Cortex of kidney (tissue), 1 donor: ENCODE measurements around the gene FKBP1C.
"Not testable (repeated sequence)": the region's sequence is repeated elsewhere in the genome, so short reads cannot be mapped to it uniquely, and the experiment has no call there.

Experiments used
- DNase-seq: peaks from one replicate; lab custom pipeline; 2025; lab: John Stamatoyannopoulos, UW

The FKBP1C gene

DNA sequence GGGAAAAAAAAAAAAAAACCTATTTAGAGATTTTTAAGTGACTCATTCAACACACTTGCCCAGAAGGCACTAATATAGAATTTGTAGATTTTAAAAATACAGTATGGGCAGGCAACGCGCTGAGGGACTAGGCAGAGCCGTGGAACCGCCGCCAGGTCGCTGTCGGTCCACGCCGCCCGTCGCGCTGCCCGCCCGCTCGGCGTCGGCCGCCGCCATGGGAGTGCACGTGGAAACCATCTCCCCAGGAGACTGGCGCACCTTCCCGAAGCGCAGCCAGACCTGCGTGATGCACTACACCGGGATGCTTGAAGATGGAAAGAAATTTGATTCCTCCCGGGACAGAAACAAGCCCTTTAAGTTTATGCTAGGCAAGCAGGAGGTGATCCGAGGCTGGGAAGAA, at the start of gene FKBP1C:
TSS of gene FKBP1C (plus strand) at position 127 of the 400 bp plus-strand sequence.
- not testable (repeated sequence) for DNase-seq

DNA sequence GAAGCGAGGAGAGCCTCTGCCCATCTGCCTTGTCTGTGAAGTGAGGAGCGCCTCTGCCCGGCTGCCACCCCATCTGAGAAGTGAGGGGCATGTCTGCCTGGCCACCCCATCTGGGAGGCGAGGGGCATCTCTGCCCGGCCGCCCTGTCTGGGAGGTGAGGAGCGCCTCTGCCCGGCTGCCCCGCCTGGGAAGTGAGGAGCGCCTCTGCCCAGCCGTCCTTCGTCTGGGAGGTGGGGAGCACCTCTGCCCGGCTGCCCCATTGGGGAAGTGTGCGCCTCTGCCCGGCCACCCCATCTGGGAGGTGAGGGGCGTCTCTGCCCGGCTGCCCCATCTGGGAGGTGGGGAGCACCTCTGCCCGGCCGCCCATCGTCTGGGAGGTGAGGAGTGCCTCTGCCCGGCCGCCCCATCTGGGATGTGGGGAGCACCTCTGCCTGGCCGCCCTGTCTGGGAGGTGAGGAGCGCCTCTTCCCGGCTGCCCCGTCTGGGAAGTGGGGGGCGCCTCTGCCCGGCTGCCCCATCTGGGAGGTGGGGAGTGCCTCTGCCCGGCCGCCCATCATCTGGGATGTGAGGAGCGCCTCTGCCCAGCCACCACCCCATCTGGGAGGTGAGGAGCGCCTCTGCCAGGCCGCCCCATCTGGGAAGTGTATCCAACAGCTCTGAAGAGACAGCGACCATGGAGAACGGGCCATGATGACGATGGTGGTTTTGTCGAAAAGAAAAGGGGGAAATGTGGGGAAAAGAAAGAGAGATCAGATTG, 47.0 kb upstream of the FKBP1C start:
- DNase-seq, result not testable (repeated sequence)

DNA sequence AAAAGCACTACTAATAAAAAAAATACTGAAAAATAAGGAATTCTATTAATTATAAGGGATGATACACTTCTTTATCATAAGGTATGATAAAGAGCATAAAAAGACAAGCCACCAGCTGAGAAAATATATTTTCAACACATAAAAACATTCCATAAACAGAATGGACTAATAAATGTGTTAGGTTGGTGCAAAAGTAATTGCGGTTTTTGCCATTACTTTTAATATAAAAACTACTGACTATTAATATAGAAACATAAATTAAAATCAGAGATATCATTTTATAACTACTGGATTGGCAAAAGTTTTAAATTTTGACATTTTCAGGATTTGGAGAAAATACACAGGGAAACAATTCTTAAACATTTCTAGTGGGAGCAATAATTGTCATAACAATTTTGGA, 37.1 kb upstream of the FKBP1C start:
- DNase-seq, result no peak

DNA sequence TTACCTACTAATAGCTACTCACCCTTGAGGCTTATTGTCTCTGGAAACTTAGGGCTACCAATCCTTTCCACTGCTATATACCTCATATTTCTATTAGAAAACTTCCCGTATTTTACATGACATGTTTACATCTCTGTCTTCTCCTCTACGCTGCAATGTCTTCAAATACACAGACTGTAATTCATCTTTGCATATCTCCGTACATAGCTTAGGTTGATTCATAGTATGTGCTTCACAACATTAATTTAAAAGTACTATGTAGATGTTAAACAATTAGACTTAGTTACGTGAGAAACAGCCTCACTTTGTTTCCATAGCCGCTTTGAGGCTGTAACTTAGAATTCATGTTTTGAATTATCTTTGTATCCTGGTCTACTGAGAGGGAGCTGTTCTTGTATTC, 35.1 kb upstream of the FKBP1C start:
- DNase-seq, result no peak

DNA sequence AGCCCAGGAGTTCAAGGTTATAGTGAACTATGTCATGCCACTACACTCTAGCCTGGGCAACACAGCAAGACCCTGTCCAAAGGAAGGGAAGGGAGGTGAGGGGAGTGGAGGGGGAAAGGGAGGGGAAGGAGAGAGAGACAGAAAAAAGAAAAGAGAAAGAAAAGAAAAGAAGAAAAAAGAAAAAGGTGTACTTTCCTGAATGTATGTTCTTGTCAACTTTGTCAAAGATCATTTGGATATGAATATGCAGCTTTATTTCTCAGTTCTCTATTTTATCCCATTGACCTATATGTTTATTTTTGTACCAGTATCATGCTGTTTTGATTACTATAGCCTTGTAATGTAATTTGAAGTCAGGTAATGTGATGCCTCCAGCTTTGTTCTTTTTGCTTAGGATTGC, 30.9 kb upstream of the FKBP1C start:
- no peak for DNase-seq

DNA sequence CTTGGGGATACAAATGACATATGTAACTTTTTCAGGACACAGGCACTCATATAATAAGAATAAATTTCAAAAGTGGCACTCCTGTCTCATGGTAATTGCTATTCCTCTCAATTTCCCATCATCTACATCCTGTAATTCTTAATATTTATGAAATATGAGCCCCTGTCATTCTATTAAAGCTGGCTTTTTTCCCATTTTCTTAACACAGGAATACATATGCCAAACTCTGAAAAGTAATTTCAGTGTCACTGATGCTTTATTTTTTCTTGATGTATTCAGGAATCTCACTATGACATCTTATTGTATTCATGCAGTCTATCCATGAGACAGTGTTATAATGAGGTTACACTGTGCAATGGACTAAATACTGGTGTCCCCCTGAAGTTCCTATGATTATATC, 24.3 kb upstream of the FKBP1C start:
- DNase-seq, result no peak

DNA sequence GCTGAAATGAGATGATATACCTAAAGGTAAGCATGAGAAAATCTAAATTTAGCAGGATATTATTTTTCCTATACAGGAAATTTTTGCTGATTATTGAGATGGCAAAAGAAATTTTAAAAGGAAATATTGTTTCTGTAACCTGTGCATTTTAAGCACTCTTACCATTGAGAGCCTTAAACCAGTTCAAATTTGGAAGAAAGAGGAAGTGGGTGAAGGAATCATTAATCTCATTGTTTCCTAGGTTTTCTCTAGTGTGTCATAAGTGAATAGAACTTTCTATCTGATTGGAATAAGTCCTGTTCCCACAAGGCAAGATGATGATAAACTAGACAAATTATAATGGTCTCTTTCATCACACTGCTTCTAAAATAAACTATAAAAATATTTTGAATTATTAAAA, 22.4 kb upstream of the FKBP1C start:
- no peak for DNase-seq

DNA sequence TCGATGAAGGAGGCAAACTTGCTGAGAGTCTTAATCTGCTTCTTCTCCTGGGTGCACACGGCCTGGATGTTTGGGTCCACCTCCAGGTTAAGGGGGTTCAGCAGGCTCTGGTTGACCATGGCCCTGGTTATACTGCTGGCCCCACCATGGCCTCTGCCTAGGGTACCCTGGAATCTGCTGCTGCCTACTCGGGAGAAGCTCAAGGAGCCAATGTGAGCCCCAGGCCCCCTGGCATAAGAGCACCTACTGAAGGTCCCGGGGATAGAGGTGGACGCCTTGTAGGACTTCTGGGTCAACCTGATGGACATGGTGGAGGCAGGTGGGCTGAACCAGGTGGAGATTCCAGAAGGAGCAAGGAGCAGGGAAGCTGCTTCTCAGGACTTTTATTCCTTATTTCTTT, 17.9 kb upstream of the FKBP1C start:
- DNase-seq, result no peak

DNA sequence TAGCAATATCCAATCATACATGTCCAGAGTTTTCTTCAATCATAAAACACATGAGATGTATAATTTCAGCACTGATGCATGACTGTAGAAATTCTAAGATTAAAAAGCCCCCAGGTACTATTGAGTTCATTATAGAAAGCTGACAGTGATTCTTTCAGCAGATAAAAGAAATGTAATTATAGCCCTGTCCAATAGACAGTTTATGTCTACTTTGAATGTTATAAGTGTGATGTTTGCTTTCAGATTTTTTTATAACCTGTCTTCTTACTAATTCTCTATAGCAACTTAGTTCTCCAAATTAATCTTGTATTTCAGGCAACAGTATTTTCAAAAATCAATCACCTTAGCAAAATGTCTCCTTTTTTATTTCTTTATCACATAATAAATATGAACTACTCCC, 13.5 kb upstream of the FKBP1C start:
- no peak for DNase-seq

DNA sequence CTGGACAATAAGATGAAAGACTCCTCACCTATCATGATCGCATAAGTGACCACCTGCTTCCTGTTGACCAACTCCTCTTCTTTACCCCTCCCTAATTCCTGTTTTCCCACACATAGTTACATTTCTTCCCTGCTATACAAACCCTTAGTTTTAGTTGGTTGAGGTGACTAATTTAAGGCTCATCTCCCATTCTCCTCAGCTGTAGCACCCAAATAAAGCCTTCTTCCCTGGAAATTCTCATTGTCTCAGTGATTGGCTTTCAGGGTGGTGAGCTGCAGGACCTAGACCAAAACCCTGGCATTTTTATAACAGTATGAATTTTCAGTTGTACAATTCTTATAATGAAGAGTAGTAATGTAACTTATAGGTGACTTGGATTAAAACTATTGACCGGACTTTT, 2.1 kb downstream of the FKBP1C start:
- DNase-seq, result no peak

DNA sequence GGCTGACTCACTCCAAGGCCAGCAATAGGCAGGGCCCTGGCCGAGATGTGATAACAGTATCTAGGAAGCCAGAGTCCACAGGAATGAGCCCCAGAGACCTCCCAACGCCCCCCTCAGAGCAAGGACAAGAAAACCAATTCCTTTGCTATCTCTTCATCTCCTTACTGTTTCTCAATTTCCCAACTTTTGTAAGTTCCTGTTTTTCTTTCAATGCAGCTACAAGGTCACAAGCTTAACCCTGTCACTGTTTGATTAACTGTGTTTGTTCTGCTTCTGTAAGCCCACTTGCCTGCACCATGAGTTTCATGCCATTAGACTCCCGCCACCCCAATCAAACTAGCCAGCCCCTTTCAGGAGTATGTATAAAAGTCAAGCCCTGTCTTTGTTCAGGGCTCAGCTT, 3.5 kb downstream of the FKBP1C start:
- no peak for DNase-seq

DNA sequence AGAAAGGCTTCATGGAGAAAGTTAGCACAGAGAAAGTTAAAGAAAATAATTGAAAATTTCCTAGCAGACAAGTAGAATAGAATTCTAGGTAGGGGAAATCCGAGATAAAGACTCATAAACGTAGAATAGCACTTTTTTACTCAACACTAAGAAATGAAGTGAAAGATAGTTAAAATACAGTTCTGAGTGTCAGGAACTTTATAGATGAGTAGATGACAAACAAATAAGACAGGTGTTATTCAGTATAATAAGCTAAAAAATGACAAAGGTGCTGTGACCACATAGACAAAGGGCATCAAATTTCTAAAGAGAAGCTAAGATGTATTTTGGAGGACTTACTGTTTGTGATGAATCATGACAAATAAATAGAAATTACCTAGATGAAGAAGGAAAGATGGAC, 12.9 kb downstream of the FKBP1C start:
- no peak for DNase-seq

DNA sequence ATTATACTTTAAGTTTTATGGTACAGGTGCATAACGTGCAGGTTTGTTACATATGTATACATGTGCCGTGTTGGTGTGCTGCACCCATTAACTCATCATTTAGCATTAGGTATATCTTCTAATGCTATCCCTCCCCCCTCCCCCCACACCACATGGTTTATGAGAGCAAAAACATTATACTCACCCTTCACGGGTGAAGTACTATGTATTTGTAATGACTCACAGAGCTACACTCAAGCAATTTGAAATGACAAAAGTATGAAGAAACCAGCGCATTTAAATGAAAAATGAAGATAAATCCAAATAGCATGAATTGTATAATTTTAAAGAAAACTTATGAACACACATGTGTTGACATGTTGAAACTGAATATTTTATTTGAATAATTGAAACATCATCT, 14.7 kb downstream of the FKBP1C start:
- DNase-seq, result not testable (repeated sequence)

DNA sequence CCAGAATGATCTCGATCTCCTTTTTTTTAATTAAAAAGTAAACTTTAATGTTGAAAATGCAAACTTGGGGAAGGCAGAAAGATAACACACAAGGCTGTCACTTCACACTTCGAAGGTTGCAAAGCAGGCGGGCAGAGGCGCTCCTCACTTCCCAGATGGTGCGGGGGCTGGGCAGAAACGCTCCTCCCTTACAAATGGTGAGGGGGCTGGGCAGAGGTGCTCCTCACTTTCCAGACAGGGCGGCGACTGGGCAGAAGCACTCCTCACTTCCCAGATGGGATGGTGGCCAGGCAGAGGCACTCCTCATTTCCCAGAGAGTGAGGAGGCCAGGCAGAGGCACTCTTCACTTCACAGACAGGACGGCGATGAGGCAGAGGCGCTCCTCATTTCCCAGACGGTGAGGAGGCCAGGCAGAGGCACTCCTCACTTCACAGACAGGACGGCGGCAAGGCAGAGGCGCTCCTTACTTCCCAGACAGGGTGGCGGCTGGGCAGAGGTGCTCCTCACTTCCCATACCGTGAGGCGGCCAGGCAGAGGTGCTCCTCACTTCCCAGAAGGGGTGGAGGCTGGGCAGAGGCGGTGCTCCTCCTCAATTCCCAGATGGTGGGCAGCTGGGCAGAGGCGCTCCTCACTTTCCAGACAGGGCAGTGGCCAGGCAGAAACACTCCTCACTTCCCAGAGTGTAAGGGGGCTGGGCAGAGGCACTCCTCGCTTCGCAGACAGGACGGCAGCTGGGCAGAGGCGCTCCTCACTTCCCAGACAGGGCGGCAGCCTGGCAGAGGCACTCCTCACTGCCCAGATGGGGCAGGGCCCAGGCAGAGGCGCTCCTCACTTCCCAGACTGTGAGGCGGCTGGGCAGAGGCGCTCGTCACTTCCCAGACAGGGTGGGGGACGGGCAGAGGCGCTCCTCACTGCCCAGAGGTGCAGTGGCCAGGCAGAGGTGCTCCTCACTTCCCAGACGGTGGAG, 16.9 kb downstream of the FKBP1C start:
- not testable (repeated sequence) for DNase-seq

DNA sequence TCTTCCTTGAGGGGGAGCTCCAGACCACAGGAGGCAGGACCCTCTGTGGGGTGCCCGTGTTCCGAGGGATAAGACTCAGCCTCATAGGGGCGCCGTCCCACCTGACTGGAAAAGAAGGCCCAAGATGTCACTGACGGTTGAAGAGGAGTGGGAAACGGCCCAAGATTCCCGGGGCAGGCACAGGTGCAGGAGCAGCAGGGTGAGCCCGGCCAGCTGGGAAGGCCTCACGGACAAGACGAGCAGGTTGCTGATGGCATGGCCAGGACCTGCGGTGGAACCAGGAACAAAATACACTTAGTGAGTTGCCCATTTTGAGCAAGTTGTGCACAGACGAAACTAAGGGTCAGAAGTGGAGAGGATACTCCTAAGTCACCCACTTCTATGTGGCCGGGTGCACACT, 18.8 kb downstream of the FKBP1C start:
- DNase-seq, result not testable (repeated sequence)

DNA sequence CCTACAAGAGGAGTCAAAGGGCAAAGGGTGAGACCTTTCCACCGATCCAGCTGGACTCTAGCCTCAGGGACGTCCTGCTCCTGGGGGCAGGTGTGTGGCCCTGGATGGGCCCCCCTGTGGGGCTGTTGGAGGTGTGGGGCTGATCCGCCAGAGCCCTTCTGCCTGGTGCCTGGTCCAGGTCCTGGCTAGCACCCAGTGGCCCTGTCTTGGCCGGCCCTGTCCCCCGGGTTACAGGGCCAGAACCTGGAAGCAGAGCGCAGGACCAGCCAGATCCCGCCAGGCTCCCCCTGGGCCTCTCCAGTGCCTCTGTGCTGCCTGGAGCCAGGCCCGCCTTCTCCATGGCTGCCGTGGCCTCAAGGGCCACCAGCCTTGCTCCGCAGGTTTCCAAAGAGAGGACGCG, 19.2 kb downstream of the FKBP1C start:
- not testable (repeated sequence) for DNase-seq

DNA sequence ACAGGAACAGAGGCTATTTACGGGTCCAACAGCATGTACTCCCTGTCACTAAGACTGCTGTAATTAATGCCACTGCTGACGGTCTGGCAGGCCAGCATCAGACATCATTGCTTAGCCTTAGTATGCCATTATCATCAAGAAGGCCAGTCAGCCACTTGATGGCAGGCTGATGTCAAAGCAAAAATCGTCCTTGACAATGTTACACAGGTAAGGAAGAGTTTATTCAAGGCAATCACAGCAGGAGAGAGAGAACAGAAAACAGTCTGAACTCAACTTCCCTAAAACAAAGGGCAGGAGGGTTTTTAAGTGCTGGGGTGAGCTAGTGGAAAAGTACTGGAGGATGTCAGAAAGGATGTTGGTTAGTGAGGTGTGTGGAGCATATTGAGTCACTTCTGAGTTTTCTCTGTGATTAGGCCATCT, 25.1 kb downstream of the FKBP1C start:
- no peak for DNase-seq

DNA sequence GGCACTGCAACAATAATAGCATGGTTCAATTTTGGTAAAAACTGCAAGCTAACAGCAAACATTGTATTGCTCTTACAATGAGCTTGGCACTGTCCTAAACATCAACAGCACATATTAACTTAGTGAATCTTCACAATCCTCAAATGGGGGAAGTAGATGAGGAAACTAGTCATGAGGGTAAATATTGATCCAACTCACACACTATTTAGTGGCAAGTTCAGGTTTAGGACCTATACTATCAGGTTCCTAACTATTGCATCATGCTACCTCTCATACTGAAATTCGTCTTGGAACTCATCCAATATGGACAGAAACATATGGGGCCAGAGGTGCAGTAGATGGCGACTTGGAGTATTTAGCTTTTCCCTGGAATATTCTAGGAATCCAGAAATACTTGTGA, 34.2 kb downstream of the FKBP1C start:
- no peak for DNase-seq

DNA sequence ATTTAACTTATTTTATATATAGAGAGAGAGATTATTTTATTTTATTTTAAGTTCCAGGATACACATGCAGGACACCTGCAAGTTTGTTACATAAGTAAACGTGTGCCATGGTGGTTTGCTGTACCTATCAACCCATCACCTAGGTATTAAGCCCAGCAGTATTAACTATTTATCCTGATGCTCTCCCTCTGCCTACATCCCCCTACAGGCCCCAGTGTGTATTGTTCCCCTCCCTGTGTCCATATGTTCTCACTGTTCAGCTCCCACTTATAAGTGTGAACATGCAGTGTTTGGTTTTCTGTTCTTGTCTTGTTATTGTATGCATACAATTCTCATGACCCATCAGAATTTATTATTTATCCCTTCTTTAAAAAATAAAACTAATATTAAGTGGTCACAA, 34.6 kb downstream of the FKBP1C start:
- no peak for DNase-seq

DNA sequence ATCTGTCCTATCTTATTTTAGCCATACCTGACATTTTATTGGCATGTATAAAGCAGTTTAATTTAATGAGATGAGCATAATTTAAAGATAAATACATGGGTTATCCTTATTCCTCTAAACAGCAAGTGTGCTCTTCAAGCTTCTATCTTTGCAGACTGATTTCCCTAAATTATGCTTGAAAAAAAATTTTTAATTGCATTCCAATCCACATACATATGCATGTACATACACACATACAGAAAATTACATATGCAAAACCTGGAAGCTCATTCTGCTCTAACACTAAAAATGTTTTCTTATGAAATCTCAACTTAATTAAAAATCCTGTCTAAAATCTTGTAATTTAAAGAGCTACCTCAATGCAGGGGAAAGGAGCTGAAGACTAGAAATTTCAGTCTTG, 35.3 kb downstream of the FKBP1C start:
- no peak for DNase-seq

DNA sequence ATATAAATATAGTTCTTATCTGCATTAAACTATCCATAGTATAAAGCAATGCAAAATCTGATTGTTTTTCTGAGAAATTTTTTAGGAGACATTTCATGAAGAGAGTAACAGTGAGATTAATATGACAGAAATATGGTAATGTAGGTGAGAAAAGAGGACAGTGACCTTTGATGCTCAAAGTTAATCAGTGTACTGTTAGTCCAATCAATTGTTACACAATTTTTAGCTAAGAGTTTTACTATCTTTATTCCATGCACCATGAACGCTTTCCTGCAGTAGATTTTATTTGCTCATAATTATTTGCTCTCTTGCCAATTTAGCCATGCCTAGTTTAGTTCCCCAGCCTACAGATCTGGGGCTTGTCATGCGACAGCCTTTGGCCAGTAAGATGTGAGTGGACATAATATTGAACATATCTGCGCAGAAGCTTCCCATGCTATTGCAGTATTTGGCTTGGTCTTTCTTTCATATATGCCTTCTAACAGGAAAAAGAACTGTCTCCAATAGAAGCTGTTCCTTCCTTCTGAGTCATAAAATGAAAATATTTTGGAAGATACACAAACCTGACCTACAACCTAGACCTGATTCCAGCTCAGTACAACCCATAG, 38.7 kb downstream of the FKBP1C start:
- no peak for DNase-seq

DNA sequence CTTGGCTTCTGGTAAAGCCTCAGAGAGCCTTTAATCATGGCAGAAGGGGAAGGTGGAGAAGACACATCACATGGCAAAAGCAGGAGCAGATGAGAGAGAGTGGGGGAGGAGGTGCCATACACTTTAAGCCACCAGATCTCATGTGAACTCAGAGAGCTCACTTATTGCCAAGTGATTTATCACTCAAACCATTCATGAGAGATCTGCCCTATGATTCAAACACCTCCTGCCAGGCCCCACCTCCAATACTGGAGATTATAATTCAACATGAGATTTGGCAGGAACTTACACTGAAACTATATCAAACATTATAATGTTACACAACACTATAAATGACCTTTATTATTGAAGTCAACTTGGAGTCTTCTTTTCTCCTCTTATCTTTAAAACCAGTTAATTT, 47.9 kb downstream of the FKBP1C start:
- DNase-seq, result no peak

DNA sequence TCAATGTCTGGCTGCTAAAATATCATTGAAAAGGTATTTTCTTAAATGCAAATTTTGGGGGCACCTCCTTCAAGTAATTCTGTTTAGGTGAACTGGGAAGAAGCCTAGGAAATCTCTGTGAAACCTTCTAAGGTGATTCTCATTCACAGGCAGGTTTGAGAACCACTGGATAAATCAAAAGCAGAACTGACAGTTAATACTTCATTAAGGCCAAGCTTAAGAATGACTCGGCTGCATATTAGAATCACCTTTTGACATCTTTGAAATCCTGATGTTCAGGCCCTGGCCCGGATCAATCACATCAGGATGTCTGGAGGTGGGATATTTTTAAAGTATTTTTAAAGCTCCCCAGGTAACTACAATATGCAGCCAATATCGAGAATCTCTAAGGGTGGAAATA, 50.6 kb downstream of the FKBP1C start:
- DNase-seq, result no peak
